HG03460 (cell line): Measurements from ENCODE around the gene TIMP2.
"Not testable (repeated sequence)": the region's sequence is repeated elsewhere in the genome, so short reads cannot be mapped to it uniquely, and the experiment has no call there.

Source experiments
- ATAC-seq: cut with Tn5 transposase; IDR thresholded peaks from one replicate; pipeline ENCODE4 v1.9.1; 2021; ENCODE audit not compliant: unreplicated experiment

The TIMP2 gene

GRCh38 chr17:78933025-78933958, 8.1 kb upstream of the TIMP2 start:
- no peak for ATAC-seq

DNA sequence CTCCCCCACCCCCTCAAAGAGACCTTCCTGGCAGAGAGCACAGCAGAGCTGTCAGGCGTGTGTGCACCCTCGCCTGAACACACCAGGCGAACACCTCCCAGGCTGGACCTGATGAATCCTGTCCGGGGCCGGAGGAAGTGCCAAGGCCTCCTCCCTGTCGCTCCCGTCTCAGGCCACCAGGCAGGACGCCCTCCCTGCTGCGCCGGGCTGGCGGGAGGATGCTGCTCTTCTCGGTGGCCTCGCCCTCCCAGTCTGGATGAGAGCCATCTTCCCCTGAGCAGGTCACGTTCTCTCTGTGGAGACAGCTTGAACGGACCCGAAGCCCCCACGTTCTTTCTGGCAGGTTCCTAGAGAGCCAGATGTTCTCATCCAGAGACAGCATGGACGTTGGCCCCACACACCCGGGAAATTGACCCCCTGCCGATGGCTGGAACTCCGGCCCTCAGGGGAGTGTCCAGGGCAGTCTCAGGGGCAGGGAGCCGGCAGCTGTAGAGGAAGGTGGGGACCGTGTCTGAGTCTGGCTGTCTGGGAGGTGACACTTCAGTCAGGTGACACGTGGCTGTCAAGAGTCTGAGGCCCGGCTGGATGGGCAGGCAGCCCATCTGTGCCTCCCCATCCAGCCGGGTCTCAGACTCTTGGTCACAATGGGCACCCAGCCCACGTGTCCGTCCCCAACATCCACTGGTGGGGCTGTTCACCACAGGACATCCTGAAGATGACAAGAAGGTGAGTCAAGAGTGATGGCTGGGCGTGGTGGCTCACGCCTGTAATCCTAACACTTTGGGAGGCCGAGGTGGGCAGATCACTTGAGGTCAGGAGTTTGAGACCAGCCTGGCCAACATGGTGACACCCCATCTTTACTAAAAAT, 5.0 kb upstream of the TIMP2 start:
- ATAC-seq: no peak

GRCh38 chr17:78925662-78926555, 722 bp upstream of the TIMP2 start:
- ATAC-seq: no peak

DNA sequence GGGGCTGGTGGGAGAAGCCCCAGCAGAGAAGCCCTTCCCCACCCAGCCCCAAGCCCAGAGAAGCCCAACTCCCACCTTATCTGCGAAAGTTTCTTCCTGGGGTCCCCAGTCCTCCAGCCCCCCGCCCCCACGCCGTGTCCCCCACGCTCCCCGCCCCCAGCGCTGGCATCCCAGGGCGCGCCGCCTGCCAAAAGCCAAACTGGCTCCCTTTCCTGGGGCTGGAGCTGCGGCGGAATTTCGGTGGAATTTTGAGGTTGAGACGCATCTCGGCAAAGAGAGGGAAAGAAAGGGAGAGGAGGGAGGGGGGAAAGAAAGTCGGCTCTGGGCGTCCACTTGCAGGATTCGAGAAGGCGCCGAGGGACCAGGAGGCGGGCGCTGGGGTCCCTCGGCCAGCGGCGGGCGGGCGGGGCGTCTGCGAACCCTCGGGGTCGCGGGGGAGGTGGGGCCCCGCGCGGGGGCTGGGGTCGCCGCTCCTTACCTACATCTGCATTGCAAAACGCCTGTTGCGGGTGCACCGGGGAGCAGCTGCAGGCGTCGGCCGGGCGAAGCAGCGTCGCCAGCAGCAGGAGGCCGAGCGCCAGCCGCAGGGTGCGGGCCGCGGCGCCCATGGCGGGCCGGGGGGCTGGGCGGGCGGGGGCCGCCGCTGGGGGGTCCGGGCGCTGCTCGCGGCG, 571 bp downstream of the TIMP2 start:
- no peak for ATAC-seq

DNA sequence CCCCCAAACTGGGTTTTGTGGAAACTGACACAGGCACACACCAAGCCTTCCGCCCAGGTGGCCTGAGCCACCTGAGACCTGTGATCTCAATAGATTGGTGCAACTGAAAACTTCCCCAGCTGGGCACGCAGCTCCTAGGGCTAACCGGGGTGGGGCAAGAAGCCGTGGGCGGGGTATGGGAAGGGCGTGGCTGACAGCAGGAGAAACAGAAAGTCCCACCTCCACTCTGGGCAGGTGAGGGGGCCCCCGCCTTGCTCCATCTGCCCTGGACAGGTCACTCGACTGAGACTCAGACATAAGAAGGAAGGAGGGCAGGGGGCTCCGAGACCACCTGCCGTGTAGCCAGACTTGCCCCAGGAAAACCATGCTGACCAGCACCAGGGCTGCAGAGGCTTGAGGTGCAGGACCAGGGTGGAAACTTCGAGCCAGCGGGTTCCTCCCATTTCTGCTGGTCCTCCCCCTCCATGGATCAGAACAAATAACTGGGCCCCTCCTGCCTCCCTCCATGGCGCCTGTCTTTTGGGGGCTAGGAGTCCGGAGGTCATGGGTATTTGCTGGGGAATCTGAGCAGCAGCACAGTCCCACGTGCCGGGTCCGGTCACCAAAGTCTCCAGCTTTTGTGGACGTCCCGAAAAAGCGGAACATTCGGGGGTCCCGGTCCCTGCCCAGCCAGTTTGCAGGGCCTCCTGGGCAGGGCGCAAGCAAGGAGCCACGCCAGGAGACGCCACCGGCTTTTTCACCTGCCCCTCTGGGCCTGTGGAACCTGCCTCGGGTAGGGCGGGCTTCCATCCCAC, 1.3 kb downstream of the TIMP2 start:
- no peak for ATAC-seq

- no peak for ATAC-seq
Measured at GRCh38 chr17:78922816-78923498, 2.2 kb downstream of the TIMP2 start.

DNA sequence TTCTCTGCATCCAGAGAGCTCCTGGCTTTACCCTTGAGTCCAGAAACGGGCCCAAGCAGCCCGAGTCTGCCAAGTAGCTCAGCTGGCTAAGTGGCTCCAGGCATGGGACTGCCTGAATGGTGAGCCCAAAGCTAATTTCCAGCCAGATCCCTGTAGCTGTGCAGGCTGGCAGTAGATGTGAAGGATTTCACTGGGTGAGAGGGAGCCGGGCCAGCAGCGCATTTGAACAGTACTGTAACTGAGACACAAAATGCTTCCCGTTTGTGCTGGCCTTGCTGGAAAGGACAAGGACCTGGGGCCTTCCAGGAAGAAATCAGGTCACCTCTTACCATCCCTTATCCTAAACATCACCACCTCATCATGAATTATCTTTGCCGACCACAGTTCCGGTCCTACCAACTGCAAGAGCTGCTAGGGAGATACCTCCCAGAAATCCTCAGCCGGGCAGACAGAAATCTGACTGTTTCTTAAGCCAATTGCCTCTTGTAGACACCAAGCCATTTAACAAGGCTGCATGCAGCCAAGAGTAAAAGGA, 3.7 kb downstream of the TIMP2 start:
- ATAC-seq: no peak

GRCh38 chr17:78920528-78920927, 4.7 kb downstream of the TIMP2 start:
- ATAC-seq: no peak

- ATAC-seq: no peak
Measured at GRCh38 chr17:78919861-78920450, 5.2 kb downstream of the TIMP2 start.

DNA sequence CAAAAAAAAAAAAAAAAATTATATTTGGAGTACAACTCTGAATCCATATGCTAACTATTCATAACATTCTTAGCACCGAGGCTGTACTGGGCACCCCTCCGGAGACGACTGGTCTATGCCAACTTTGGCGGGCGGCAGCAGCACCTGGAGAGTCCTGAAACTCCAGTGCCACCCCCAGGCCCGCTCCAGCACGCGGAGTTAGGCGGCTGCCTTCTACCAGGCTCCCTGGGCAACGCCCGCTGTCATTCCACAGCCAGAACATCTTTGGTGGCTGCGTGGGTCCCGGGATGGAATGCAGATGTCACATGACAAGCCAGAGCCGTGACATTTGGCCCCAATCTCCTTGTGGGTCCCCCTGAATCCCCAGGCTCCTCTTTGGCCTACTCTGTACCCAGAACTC, 6.2 kb downstream of the TIMP2 start:
- ATAC-seq: no peak

GRCh38 chr17:78917451-78918275, 7.5 kb downstream of the TIMP2 start:
- ATAC-seq: no peak

GRCh38 chr17:78915872-78916632, 9.1 kb downstream of the TIMP2 start:
- ATAC-seq: no peak

GRCh38 chr17:78913115-78913514, 12.1 kb downstream of the TIMP2 start:
- no peak for ATAC-seq

DNA sequence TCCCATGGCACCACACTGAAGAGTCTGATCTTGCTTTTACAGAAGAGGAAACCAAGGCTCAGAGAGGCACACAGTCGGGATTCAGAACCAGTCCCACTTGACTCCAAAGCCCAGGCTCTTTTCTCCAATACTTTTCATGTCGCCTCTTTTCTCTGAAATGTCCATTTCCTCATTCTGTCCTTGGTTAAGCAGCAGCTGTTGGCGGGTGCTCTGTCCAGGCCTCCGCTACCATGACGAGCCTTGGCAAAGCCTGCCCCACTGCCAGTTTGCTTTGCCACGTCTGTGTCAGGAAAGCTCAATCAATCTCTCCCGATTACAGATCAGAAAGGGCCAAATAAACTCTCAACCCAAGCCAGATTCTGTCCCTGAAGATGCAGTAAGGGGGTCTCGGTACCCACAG, 13.1 kb downstream of the TIMP2 start:
- ATAC-seq: no peak

GRCh38 chr17:78911543-78911942, 13.6 kb downstream of the TIMP2 start:
- not testable (repeated sequence) for ATAC-seq

DNA sequence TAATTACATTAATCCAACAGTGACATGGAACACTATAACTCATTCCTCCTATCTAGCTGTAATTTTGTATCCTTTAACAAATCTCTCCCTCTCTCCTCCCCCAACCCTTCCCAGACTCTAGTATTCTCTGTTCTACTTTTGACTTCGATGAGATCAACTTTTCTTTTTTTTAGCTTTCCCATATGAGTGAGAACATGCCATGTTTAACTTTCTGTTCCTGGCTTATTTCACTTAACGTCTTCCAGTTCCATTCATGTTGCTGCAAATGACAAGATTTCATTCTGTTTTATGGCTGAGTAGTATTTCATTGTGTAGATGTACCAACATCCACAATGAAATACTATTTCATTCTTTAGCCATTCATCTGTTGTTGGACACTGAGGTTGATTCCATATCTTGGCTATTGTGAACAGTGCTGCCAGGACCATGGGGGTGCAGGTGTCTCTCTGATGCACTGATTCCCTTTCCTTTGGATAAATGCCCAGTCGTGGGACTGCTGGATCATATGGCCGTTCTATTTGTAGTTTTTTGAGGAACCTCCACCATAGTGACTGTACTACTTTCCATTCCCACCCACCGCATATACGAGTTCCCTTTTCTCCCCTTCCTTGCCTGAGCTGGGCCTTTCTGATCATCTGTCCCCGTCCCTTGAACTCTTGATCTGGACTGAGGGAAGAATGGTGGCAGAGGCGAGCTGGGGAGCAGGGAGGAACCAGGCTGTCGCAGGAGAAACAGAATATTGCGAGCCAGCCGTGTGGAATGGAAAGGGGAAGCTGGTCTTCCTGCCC, 14.5 kb downstream of the TIMP2 start:
- ATAC-seq: no peak
